ENCODE results near the gene SMARCB1.

The SMARCB1 gene

DNA sequence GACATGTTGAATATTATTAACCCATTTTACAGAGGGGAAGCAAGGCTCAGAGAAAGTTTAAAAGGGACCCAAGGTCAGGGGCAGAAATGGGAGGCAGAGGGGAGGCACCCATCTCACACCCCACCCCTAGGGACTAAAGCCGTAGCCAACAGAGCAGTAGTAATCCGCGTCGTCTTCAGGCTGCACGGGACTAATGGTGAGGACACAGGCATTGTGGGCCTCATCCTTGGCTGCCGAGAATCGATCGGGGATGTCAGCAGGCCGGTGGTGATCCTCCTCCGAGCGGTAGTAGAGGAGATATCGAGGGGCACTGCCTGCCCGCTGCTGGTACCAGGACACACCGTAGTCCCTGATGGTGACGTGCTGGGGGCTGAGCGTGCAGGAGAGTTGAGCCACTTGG lies 34.0 kb upstream of the SMARCB1 start:
- peak overlapping the region; percentile 93 for H3K9ac ChIP-seq (ENCODE audit: low read length)
- H3K27me3 ChIP-seq (ENCODE audit: low read length) = no peaks in the 10 kb centered on the region
- H3K27ac ChIP-seq (ENCODE audit: low read depth, low read length) = peak overlapping the region; percentile 92
- no peaks in the 10 kb centered on the region for H3K36me3 ChIP-seq (ENCODE audit: low read length)
- H3K4me3 ChIP-seq (ENCODE audit: insufficient read depth, low read length, poor library complexity, severe bottlenecking) = peak overlapping the region; percentile 80
- no peaks in the 10 kb centered on the region for H4K20me1 ChIP-seq (ENCODE audit: low read depth, low read length)
- no peak overlapping the region for H2AFZ ChIP-seq (ENCODE audit: low read depth, low read length, severe bottlenecking)
- peaks cover 47% of the 10 kb centered on the region for H3F3A ChIP-seq (ENCODE audit: insufficient read depth)
- TF ChIP-seq EZH2phosphoT487 (conservative IDR thresholded peaks at IDR 0.05; ENCODE audit: low read length) = no peak
- no peak for TF ChIP-seq CTCF (IDR thresholded peaks at IDR 0.05; ENCODE audit: insufficient read depth, low read length, poor library complexity, severe bottlenecking)
- no peaks in the 10 kb centered on the region for H3K9me3 ChIP-seq (ENCODE audit: insufficient read depth, low read length)
- H3K79me2 ChIP-seq (ENCODE audit: insufficient read depth, low read length) = peaks cover 7% of the 10 kb centered on the region; the same call in 1 of the 2 replicates
- no peaks in the 10 kb centered on the region for H3K9me2 ChIP-seq (replicated peaks; ENCODE audit: insufficient read depth, low read length)
- H3K4me2 ChIP-seq (ENCODE audit: low read depth, low read length, poor library complexity, severe bottlenecking) = peak overlapping the region; percentile 90

DNA sequence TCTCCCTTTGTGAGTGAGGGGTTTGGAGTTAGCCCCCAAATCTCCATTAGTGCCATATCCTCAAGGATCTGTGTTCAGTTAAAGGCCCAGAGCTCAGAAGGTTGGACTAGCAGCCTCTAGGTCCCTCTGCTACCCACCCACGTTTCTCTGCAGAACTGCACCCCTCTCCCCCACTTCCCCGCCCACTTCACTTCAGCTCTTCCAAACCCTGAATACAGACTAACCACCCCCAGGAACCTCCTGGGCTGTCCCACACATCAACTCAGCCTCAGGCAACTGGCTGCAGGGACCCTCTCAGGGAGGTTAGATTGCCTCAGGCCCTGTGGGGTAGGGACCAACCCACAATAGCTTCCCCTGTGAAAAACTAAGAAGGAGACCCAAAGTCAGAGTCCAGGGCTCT lies 33.4 kb upstream of the SMARCB1 start:
- peaks cover 47% of the 10 kb centered on the region for H3F3A ChIP-seq (ENCODE audit: insufficient read depth)
- H3K27me3 ChIP-seq (ENCODE audit: low read length) = no peaks in the 10 kb centered on the region
- peak overlapping the region; percentile 80 for H3K4me3 ChIP-seq (ENCODE audit: insufficient read depth, low read length, poor library complexity, severe bottlenecking)
- TF ChIP-seq EZH2phosphoT487 (conservative IDR thresholded peaks at IDR 0.05; ENCODE audit: low read length) (no peak), CTCF (IDR thresholded peaks at IDR 0.05; ENCODE audit: insufficient read depth, low read length, poor library complexity, severe bottlenecking) (no peak)
- H3K4me2 ChIP-seq (ENCODE audit: low read depth, low read length, poor library complexity, severe bottlenecking) = peak overlapping the region; percentile 90
- no peaks in the 10 kb centered on the region for H3K36me3 ChIP-seq (ENCODE audit: low read length)
- H3K79me2 ChIP-seq (ENCODE audit: insufficient read depth, low read length) = peaks cover 7% of the 10 kb centered on the region; the same call in 1 of the 2 replicates
- H3K9ac ChIP-seq (ENCODE audit: low read length) = peak overlapping the region; percentile 93
- no peaks in the 10 kb centered on the region for H4K20me1 ChIP-seq (ENCODE audit: low read depth, low read length)
- H2AFZ ChIP-seq (ENCODE audit: low read depth, low read length, severe bottlenecking) = no peak overlapping the region
- peak overlapping the region; percentile 92 for H3K27ac ChIP-seq (ENCODE audit: low read depth, low read length)
- no peaks in the 10 kb centered on the region for H3K9me2 ChIP-seq (replicated peaks; ENCODE audit: insufficient read depth, low read length)
- H3K9me3 ChIP-seq (ENCODE audit: insufficient read depth, low read length) = no peaks in the 10 kb centered on the region

- Histone ChIP-seq H3K27ac (ENCODE audit: low read depth, low read length) (peak within 1 kb of the TSS; percentile 92), H3K9me3 (ENCODE audit: insufficient read depth, low read length) (no peaks in the 10 kb centered on the region), H3K4me2 (ENCODE audit: low read depth, low read length, poor library complexity, severe bottlenecking) (peak within 1 kb of the TSS; percentile 90), H3K36me3 (ENCODE audit: low read length) (no peaks in the 10 kb centered on the region), H3K9ac (ENCODE audit: low read length) (peak within 1 kb of the TSS; percentile 93), H3K9me2 (replicated peaks; ENCODE audit: insufficient read depth, low read length) (no peaks in the 10 kb centered on the region), H4K20me1 (ENCODE audit: low read depth, low read length) (no peaks in the 10 kb centered on the region), H3K4me3 (ENCODE audit: insufficient read depth, low read length, poor library complexity, severe bottlenecking) (peak within 1 kb of the TSS; percentile 80), H2AFZ (ENCODE audit: low read depth, low read length, severe bottlenecking) (peak within 1 kb of the TSS; percentile 58), H3K27me3 (ENCODE audit: low read length) (no peaks in the 10 kb centered on the region), H3K79me2 (ENCODE audit: insufficient read depth, low read length) (peaks cover 7% of the 10 kb centered on the region; the same call in 1 of the 2 replicates), H3F3A (ENCODE audit: insufficient read depth) (peaks cover 47% of the 10 kb centered on the region)
- no peak for TF ChIP-seq EZH2phosphoT487 (conservative IDR thresholded peaks at IDR 0.05; ENCODE audit: low read length)
- no peak for TF ChIP-seq CTCF (IDR thresholded peaks at IDR 0.05; ENCODE audit: insufficient read depth, low read length, poor library complexity, severe bottlenecking)
Observed at GRCh38 chr22:23754220-23754919, 32.4 kb upstream of the SMARCB1 start, which contains the start of gene VPREB3. VPREB3 (minus strand) TSS chr22:23754425; CDS start chr22:23754363, 62 bp downstream.

Measured in SU-DHL-6 (cell line).